Measurements from ENCODE around the gene MAP4.

GRCh38 chr3:48022178-48022577, 6.0 kb upstream of the MAP4 start:
- no peak for TF ChIP-seq EP300 (IDR thresholded peaks at IDR 0.05)
- no peak for TF ChIP-seq CTCF (IDR thresholded peaks at IDR 0.05)
